Frontal cortex (tissue), 4 donors: ENCODE measurements around the gene LRRIQ1. TPM values are rescaled to one million over a fixed set of nuclear protein-coding genes. Genes with fewer than 3 reads are reported as not detected.
A peak's percentile ranks its signal among the peaks of the same experiment; 100 is the strongest.
"Not testable (repeated sequence)": the region's sequence is repeated elsewhere in the genome, so short reads cannot be mapped to it uniquely, and the experiment has no call there.

Source experiments
- DNase-seq, 2 donors: peaks; one replicate each; pipeline ENCODE4 v3.0.0; 2012; ENCODE audit warnings: low spot score in 2 of 2
- FAIRE-seq: peaks from 2 replicates; lab custom pipeline; 2012; peaks lifted over from hg19 to GRCh38; lab: Jason Lieb, UNC
- total RNA-seq: library from RNA; depleted of rRNA; stranded (reverse); fragments of >200 nt; gene quantifications from one replicate; pipeline ENCODE4 v1.2.3, GENCODE V29; 2014
- donor health status: control.
- donor health status: control.
- donor health status: control.

LRRIQ1 gene
- total RNA-seq, result 6.5 TPM

- DNase-seq (peak; percentile 14 to 30), FAIRE-seq (peak; percentile 82)
Observed at GRCh38 chr12:85036234-85036707, at the start of gene LRRIQ1, which contains the start of gene TSPAN19. LRRIQ1 (plus strand) TSS chr12:85036351; CDS start chr12:85038177, 1,826 bp downstream. TSPAN19 (minus strand) TSS chr12:85036277; CDS start chr12:85029946, 6,331 bp downstream.

GRCh38 chr12:84986586-84986985 lies 49.6 kb upstream of the LRRIQ1 start:
- FAIRE-seq (no peak), DNase-seq (no peak)

- FAIRE-seq, result no peak
- no peak for DNase-seq
Observed at GRCh38 chr12:84994426-84994825, 41.7 kb upstream of the LRRIQ1 start.

GRCh38 chr12:84995641-84996040 lies 40.5 kb upstream of the LRRIQ1 start:
- no peak for DNase-seq
- FAIRE-seq, result no peak

GRCh38 chr12:84996759-84997158 lies 39.4 kb upstream of the LRRIQ1 start:
- DNase-seq (no peak), FAIRE-seq (no peak)

GRCh38 chr12:84998341-84998740 lies 37.8 kb upstream of the LRRIQ1 start:
- DNase-seq, result no peak
- FAIRE-seq, result no peak

GRCh38 chr12:85000729-85001128 lies 35.4 kb upstream of the LRRIQ1 start:
- DNase-seq (no peak), FAIRE-seq (no peak)

GRCh38 chr12:85002778-85003296 lies 33.3 kb upstream of the LRRIQ1 start:
- FAIRE-seq, result no peak
- DNase-seq, result no peak

GRCh38 chr12:85004204-85004603 lies 31.9 kb upstream of the LRRIQ1 start:
- FAIRE-seq (no peak), DNase-seq (no peak)

GRCh38 chr12:85005047-85005446 lies 31.1 kb upstream of the LRRIQ1 start:
- DNase-seq, FAIRE-seq: not testable (repeated sequence)

GRCh38 chr12:85005615-85006014 lies 30.5 kb upstream of the LRRIQ1 start:
- no peak for DNase-seq
- no peak for FAIRE-seq

GRCh38 chr12:85006206-85006605 lies 29.9 kb upstream of the LRRIQ1 start:
- DNase-seq, result no peak
- FAIRE-seq, result no peak

GRCh38 chr12:85007836-85008235 lies 28.3 kb upstream of the LRRIQ1 start:
- FAIRE-seq, result no peak

GRCh38 chr12:85016413-85016812 lies 19.7 kb upstream of the LRRIQ1 start:
- peak; percentile 67 for FAIRE-seq
- no peak for DNase-seq

More at GRCh38 chr12:85007836-85008235, 28.3 kb upstream of the LRRIQ1 start:
- no peak for DNase-seq

- DNase-seq (no peak), FAIRE-seq (no peak)
Observed at GRCh38 chr12:85017133-85017532, 19.0 kb upstream of the LRRIQ1 start.

GRCh38 chr12:85017618-85018017 lies 18.5 kb upstream of the LRRIQ1 start:
- no peak for FAIRE-seq
- no peak for DNase-seq

- no peak for FAIRE-seq
Observed at GRCh38 chr12:85018098-85018497, 18.1 kb upstream of the LRRIQ1 start.

GRCh38 chr12:85029456-85029855 lies 6.7 kb upstream of the LRRIQ1 start:
- peak; percentile 1 to 3 for DNase-seq
- peak; percentile 96 for FAIRE-seq

More at GRCh38 chr12:85018098-85018497, 18.1 kb upstream of the LRRIQ1 start:
- no peak for DNase-seq

- DNase-seq (no peak), FAIRE-seq (no peak)
Observed at GRCh38 chr12:85036733-85037132, 582 bp downstream of the LRRIQ1 start.

- no peak for DNase-seq
- no peak for FAIRE-seq
Observed at GRCh38 chr12:85041395-85041794, 5.2 kb downstream of the LRRIQ1 start.

GRCh38 chr12:85043829-85044228 lies 7.7 kb downstream of the LRRIQ1 start:
- FAIRE-seq, result no peak
- no peak for DNase-seq

- DNase-seq (no peak), FAIRE-seq (peak; percentile 37)
Observed at GRCh38 chr12:85057370-85057963, 21.3 kb downstream of the LRRIQ1 start.
